Astrocyte (in vitro differentiated cells and primary cell): ENCODE data around the gene DPH1. TPM values are rescaled to one million over a fixed set of nuclear protein-coding genes. Genes with fewer than 3 reads are reported as not detected.

Experiments
- DNase-seq: peaks from one replicate; pipeline ENCODE4 v3.0.0-alpha.2; 2010; ENCODE audit warnings: low read depth
- FAIRE-seq: peaks from 2 replicates; lab custom pipeline; 2011; peaks lifted over from hg19 to GRCh38; lab: Jason Lieb, UNC
- H2AFZ ChIP-seq: 2 replicates; pipeline ENCODE4 v1.6.0; 2012; ENCODE audit warnings: low read depth, low read length, inconsistent platforms
- H3K27ac ChIP-seq: 2 replicates; pipeline ENCODE4 v1.5.1; 2011; ENCODE audit warnings: low read depth, low read length, inconsistent platforms
- H3K27me3 ChIP-seq: 2 replicates; pipeline ENCODE4 v1.6.0; 2011; ENCODE audit warnings: low read length, inconsistent platforms; ENCODE audit not compliant: insufficient read depth
- H3K36me3 ChIP-seq: 2 replicates; pipeline ENCODE4 v1.5.1; 2011; ENCODE audit warnings: low read length, inconsistent platforms; ENCODE audit not compliant: insufficient read depth
- H3K4me1 ChIP-seq: 2 replicates; pipeline ENCODE4 v1.5.1; 2011; ENCODE audit warnings: low read length, inconsistent platforms; ENCODE audit not compliant: insufficient read depth
- H3K4me2 ChIP-seq: 2 replicates; pipeline ENCODE4 v1.6.0; 2012; ENCODE audit warnings: low read length, inconsistent platforms
- H3K4me3 ChIP-seq: 2 replicates; pipeline ENCODE4 v1.5.1; 2011; ENCODE audit warnings: low read depth, mild to moderate bottlenecking, low read length, inconsistent platforms; ENCODE audit not compliant: insufficient read depth
- H3K79me2 ChIP-seq: 2 replicates; pipeline ENCODE4 v1.6.0; 2012; ENCODE audit warnings: mild to moderate bottlenecking, low read length, inconsistent platforms; ENCODE audit not compliant: insufficient read depth
- H3K9ac ChIP-seq: 2 replicates; pipeline ENCODE4 v1.6.0; 2012; ENCODE audit warnings: mild to moderate bottlenecking, low read length, inconsistent platforms
- H3K9me3 ChIP-seq: 2 replicates; pipeline ENCODE4 v1.5.1; 2012; ENCODE audit warnings: low read depth, mild to moderate bottlenecking, low read length, inconsistent platforms; ENCODE audit not compliant: insufficient read depth
- H4K20me1 ChIP-seq: 2 replicates; pipeline ENCODE4 v1.6.0; 2012; ENCODE audit warnings: low read length, inconsistent platforms; ENCODE audit not compliant: insufficient read depth
- H3K27ac Mint-ChIP-seq: one replicate; pipeline ENCODE4 v1.8.0; 2021; ENCODE audit warnings: mild to moderate bottlenecking, mixed read lengths; ENCODE audit not compliant: unreplicated experiment
- H3K27me3 Mint-ChIP-seq: one replicate; pipeline ENCODE4 v1.8.0; 2021; ENCODE audit warnings: low read depth, mixed read lengths; ENCODE audit not compliant: unreplicated experiment
- H3K36me3 Mint-ChIP-seq: one replicate; pipeline ENCODE4 v1.8.0; 2021; ENCODE audit warnings: low read depth, mixed read lengths; ENCODE audit not compliant: unreplicated experiment
- H3K4me1 Mint-ChIP-seq: one replicate; pipeline ENCODE4 v1.8.0; 2021; ENCODE audit warnings: low read depth, mixed read lengths; ENCODE audit not compliant: unreplicated experiment
- H3K4me3 Mint-ChIP-seq: one replicate; pipeline ENCODE4 v1.8.0; 2021; ENCODE audit warnings: mild to moderate bottlenecking, moderate library complexity, mixed read lengths; ENCODE audit not compliant: unreplicated experiment
- H3K9me3 Mint-ChIP-seq: one replicate; pipeline ENCODE4 v1.8.0; 2021; ENCODE audit warnings: mild to moderate bottlenecking, mixed read lengths; ENCODE audit not compliant: unreplicated experiment
- EZH2 ChIP-seq: IDR thresholded peaks from 2 replicates; pipeline ENCODE4 v1.6.1; 2012; ENCODE audit warnings: mild to moderate bottlenecking, low read length, inconsistent platforms; ENCODE audit not compliant: insufficient read depth
- total RNA-seq: library from RNA; stranded (reverse); gene quantifications from 2 replicates; pipeline ENCODE4 v1.2.1, GENCODE V29; 2021
- TF ChIP-seq, protein P1 (sequence below): IDR thresholded peaks from 2 replicates; pipeline ENCODE4 v1.5.1; 2011; ENCODE audit warnings: low read depth, mild to moderate bottlenecking, inconsistent platforms, low read length, moderate library complexity; ENCODE audit not compliant: insufficient read depth

The DPH1 gene
- total RNA-seq, 1 donor from 2014 or later: 25.8 TPM

- Mint-ChIP-seq H3K9me3 (peaks cover 2% of the 10 kb centered on the region), H3K27ac (peak overlapping the region; percentile 87), H3K4me3 (no peak overlapping the region), H3K4me1 (peaks cover 31% of the 10 kb centered on the region), H3K27me3 (no peaks in the 10 kb centered on the region), H3K36me3 (peaks cover 19% of the 10 kb centered on the region)
- peak overlapping the region; percentile 93 for H3K9ac ChIP-seq
- H3K4me1 ChIP-seq: peaks cover 61% of the 10 kb centered on the region
- H4K20me1 ChIP-seq: peaks cover 31% of the 10 kb centered on the region
- H2AFZ ChIP-seq: no peak overlapping the region
- H3K79me2 ChIP-seq: peaks cover 83% of the 10 kb centered on the region
- DNase-seq: no peak
- H3K27ac ChIP-seq: peak overlapping the region; percentile 99
- no peaks in the 10 kb centered on the region for H3K27me3 ChIP-seq
- no peaks in the 10 kb centered on the region for H3K9me3 ChIP-seq
- FAIRE-seq: no peak
- peak overlapping the region; percentile 78 for H3K4me3 ChIP-seq
- TF ChIP-seq, protein P1, sequence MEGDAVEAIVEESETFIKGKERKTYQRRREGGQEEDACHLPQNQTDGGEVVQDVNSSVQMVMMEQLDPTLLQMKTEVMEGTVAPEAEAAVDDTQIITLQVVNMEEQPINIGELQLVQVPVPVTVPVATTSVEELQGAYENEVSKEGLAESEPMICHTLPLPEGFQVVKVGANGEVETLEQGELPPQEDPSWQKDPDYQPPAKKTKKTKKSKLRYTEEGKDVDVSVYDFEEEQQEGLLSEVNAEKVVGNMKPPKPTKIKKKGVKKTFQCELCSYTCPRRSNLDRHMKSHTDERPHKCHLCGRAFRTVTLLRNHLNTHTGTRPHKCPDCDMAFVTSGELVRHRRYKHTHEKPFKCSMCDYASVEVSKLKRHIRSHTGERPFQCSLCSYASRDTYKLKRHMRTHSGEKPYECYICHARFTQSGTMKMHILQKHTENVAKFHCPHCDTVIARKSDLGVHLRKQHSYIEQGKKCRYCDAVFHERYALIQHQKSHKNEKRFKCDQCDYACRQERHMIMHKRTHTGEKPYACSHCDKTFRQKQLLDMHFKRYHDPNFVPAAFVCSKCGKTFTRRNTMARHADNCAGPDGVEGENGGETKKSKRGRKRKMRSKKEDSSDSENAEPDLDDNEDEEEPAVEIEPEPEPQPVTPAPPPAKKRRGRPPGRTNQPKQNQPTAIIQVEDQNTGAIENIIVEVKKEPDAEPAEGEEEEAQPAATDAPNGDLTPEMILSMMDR: peak; percentile 13
- no peak for TF ChIP-seq EZH2
- H3K36me3 ChIP-seq: peaks cover 9% of the 10 kb centered on the region
- H3K4me2 ChIP-seq: peak overlapping the region; percentile 86
These were observed 28.9 kb downstream of the DPH1 start for GRCh38 chr17:2058586-2059546.

DNA sequence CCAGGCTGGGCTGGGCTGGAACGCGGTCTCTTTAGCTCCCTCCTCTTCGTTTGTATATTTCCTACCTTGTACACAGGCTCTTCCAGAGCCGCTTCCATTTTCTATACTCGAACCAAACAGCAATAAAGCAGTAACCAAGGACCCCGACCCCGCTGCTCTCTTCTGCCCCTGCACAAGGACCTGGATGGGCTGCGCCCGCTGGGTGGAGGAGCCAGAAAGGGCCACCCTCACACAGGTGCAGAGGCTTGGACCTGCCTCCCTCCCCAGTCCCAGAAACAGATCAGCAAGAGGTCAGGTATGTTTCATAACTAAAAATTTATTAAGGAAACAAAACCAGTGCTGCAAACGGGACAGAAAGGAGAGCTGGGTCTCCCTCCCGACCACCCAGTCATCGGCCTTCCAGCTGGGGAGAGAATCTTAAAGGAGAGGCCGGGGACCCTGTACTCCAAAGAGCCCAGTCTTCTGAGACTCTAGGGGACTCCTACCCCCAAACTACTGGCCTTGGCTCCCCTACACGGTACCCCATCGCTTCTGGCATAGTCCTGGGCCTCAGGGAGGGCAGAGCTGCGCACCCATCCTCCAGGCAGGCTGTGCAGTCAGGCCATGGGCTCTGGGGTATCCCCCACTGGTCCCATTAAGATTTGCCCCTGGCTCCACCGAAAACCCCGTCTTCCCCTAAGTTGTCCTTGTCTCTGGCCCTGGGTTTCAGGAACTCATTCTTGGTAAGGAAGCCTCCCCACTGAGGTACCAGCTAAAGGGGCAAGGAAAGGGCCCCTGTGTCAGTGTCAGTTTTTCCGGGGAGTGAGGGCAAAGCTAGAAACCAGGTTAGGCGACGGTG, 29.8 kb downstream of the DPH1 start:
- Histone ChIP-seq H4K20me1 (peaks cover 27% of the 10 kb centered on the region), H3K4me3 (peak overlapping the region; percentile 37), H3K79me2 (peaks cover 79% of the 10 kb centered on the region), H3K27ac (peak overlapping the region; percentile 99), H3K27me3 (no peaks in the 10 kb centered on the region), H3K36me3 (peaks cover 9% of the 10 kb centered on the region), H3K9me3 (no peaks in the 10 kb centered on the region), H3K4me1 (peaks cover 61% of the 10 kb centered on the region), H2AFZ (no peak overlapping the region), H3K9ac (peak overlapping the region; percentile 93), H3K4me2 (peak overlapping the region; percentile 86)
- FAIRE-seq: no peak
- TF ChIP-seq EZH2: no peak
- TF ChIP-seq, protein P1: no peak
- H3K4me3 Mint-ChIP-seq: no peak overlapping the region
- DNase-seq: no peak
- peaks cover 22% of the 10 kb centered on the region for H3K36me3 Mint-ChIP-seq
- H3K27ac Mint-ChIP-seq: peak overlapping the region; percentile 87
- H3K27me3 Mint-ChIP-seq: no peaks in the 10 kb centered on the region
- peaks cover 38% of the 10 kb centered on the region for H3K4me1 Mint-ChIP-seq
- H3K9me3 Mint-ChIP-seq: peaks cover 2% of the 10 kb centered on the region
